Panc1 (cell line): ENCODE results near the gene P4HTM.

Experiments
- POLR2AphosphoS5 ChIP-seq: IDR thresholded peaks from 2 replicates; pipeline ENCODE4 v1.6.1; 2012; ENCODE audit warnings: mild to moderate bottlenecking, low read depth, low read length, moderate library complexity
- SIN3A ChIP-seq: IDR thresholded peaks from 2 replicates; pipeline ENCODE4 v1.6.1; 2012; ENCODE audit warnings: low read depth, mild to moderate bottlenecking, low read length, moderate library complexity, borderline replicate concordance; ENCODE audit not compliant: insufficient read depth
- TF ChIP-seq, protein P1 (sequence below): fragments of 450-650 bp; IDR thresholded peaks from 2 replicates; pipeline ENCODE4 v1.5.1; 2017; ENCODE audit warnings: mild to moderate bottlenecking

DNA sequence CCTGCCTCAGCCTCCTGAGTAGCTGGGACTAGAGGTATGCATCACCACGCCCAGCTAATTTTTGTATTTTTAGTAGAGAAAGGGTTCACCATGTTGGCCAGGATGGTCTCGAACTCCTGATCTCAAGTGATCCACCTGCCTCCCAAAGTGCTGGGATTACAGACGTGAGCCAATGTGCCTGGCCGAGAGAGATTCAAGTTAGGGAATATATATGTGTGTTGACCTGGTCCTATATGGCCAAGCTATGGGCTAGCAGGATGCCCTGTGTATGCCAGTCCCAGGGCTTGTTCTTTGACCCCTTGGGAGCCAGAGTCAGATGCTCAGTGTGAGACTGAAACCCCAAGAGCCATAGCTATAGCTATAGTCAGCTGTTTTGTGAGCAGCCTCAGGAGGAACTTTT lies 33.7 kb downstream of the P4HTM start:
- TF ChIP-seq, protein P1, sequence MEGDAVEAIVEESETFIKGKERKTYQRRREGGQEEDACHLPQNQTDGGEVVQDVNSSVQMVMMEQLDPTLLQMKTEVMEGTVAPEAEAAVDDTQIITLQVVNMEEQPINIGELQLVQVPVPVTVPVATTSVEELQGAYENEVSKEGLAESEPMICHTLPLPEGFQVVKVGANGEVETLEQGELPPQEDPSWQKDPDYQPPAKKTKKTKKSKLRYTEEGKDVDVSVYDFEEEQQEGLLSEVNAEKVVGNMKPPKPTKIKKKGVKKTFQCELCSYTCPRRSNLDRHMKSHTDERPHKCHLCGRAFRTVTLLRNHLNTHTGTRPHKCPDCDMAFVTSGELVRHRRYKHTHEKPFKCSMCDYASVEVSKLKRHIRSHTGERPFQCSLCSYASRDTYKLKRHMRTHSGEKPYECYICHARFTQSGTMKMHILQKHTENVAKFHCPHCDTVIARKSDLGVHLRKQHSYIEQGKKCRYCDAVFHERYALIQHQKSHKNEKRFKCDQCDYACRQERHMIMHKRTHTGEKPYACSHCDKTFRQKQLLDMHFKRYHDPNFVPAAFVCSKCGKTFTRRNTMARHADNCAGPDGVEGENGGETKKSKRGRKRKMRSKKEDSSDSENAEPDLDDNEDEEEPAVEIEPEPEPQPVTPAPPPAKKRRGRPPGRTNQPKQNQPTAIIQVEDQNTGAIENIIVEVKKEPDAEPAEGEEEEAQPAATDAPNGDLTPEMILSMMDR, result no peak
- TF ChIP-seq SIN3A (no peak), POLR2AphosphoS5 (no peak)
